ENCODE data around the gene SH3BGR.

SH3BGR gene

DNA sequence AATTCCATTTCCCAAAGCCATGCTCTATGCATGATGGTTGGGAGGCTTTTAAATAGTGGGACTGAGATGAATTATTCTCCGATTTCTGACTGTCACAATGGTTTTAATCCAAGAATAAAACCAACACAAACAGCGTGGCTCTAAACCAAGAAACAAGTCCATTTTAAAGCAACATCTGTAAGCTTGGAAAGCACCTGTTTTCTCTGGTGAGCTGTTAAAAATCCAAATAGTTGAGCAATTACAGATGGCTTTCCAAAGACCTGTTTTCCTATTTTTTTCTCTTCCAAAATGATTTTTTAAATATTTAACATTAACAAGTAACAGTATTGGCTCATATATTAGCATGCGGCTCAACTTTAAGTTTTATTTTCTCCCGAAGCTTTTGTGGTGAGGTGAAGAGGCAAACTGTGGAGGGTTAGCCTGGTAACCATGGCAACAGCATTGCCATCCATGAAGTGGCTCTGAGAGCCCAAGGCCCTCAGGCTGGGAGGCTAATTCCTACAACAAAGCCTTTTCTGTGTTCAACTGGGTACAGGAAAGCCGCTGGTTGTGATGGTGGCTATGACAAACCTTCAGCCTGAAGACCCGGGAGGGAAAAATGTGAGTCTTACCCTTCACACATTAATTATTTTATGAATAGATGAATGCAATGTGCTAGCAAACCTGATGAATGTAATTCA, 104.3 kb downstream of the SH3BGR start:
- peak; percentile 66 for DNase-seq

DNA sequence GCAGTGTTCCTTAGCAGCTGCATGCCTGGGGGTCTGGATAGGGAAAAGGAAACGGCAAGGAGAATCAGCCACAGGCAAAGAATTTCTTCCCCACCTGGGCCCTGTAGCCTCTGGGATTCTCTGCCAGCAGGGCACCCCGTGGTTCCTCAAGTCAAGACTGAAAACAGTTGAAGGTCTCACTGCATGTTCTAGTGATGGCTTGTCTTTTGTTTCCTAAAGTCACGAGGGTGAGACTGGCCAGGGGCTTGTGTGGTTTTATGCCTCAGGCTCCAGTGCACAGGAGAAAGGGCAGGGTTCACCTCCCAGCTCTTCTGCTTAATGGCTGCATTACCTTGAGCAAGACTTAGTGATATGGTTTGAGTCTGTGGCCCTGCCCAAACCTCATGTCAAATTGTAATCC, 107.7 kb downstream of the SH3BGR start:
- no peak for DNase-seq

DNA sequence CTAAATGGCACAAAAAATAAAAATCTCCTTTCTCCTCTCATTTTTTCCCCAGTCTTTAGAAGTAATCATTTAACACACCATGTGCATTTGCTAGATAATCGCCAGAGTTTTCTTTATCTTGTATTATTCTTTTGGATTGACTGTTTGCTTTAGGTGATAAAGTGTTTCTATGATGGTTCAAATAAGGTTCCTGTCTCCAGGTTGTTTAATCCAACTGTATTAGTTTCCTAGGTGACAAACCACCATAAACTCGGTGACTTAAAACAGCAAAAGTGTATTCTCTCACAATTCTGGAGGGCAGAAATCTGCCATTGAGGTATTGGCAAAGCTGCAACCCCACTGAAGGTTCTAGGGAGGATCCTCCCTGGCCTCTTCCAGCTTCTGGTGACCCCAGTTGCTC, 109.4 kb downstream of the SH3BGR start:
- DNase-seq: no peak

DNA sequence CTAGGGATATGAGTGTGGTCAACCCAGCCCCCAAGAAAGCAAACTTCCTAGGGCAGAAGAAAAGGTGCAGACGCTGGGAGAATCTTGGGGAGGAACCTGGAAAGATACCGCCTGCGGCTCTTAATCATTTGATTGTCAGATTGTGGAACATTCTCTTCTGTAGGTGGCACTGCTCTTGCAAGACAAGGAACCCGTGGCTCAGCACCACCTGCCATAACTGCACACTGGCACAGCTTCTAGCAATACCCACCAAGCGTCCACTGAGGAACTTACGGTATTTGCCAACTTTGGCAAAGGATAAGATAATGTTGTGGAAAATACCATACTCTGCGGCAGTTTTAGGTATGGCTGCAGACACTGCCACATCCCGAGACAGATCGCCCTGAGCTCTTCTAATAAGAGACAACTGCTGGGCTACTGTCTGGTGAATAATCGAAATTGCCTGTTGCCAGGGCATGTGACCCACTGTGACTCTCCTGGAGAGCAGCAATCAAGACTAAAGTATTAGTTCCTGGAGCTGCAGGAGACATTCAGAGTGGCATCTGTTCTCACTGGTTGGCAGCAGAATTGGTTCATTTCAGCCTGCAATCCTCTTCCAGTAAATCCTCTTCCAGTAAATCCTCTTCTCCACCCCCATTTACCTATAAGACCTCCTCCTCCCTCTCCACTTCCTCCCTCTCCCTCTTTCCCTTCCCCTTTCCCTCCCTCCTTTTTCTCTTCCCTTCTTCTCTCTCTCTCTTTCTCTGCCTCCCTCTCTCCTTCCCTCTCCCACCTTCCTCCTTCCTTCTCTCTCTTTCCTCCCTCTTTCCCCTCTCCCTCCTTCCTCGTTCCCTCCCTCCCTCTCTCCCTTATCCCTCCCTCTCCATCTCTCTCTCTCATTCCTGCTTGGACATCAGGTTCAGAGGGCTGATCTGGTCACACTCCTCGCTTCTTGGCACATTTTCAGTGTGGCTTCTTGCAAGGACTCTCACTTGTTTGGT, 111.3 kb downstream of the SH3BGR start:
- no peak for DNase-seq

DNA sequence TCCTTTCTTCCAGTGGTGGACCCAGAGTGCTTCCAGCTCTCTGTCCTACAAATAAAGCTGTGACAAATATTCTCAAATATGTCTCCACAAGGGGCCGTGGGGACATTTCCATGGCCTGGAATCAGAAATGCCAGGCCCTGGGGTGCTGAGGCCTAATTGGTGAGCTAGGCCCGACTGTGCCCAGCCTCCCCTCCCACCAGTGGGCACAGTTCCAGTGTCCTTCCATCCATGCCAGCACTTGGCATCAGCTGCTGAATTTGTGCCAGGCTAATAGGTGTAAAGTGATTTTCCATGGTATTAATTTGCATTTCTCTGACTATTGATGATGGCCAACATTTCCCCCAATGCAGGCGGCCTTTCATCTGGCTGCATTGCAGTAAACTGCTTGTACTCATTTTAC, 112.4 kb downstream of the SH3BGR start:
- no peak for DNase-seq
